HFF-Myc (cell line): ENCODE results near the gene ADGRD1.

Source experiments
- DNase-seq: peaks from one replicate; pipeline ENCODE4 v3.0.0-alpha.2; 2011; ENCODE audit warnings: low read depth; ENCODE audit errors: extremely low read depth
- H3K4me3 ChIP-seq: replicated peaks from 2 replicates; pipeline ENCODE4 v1.5.1; 2011; ENCODE audit warnings: low read depth, mild to moderate bottlenecking, control low read depth, low read length
- TF ChIP-seq, protein P1 (sequence below): IDR thresholded peaks from 2 replicates; pipeline ENCODE4 v1.5.1; 2012; ENCODE audit warnings: mild to moderate bottlenecking, low read depth, low read length, control low read depth; ENCODE audit errors: missing control alignments

The ADGRD1 gene

DNA sequence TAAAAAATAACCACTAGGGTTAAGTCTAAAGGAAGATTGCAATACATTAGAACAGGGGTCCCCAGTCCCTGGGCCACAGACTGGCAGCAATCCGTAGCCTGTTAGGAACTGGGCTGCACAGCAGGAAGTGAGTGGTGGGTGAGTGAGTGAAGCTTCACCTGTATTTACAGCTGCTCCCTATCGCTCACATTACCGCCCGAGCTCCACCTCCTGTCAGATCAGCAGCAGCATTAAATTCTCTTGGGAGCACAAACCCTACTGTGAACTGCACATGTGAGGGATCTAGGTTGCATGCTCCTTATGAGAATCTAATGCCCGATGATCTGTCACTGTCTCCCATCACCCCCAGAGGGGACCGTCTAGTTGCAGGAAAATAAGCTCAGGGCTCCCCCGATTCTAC is 15.5 kb downstream of the ADGRD1 start:
- H3K4me3 ChIP-seq: no peak overlapping the region
- DNase-seq: no peak
- TF ChIP-seq, protein P1, sequence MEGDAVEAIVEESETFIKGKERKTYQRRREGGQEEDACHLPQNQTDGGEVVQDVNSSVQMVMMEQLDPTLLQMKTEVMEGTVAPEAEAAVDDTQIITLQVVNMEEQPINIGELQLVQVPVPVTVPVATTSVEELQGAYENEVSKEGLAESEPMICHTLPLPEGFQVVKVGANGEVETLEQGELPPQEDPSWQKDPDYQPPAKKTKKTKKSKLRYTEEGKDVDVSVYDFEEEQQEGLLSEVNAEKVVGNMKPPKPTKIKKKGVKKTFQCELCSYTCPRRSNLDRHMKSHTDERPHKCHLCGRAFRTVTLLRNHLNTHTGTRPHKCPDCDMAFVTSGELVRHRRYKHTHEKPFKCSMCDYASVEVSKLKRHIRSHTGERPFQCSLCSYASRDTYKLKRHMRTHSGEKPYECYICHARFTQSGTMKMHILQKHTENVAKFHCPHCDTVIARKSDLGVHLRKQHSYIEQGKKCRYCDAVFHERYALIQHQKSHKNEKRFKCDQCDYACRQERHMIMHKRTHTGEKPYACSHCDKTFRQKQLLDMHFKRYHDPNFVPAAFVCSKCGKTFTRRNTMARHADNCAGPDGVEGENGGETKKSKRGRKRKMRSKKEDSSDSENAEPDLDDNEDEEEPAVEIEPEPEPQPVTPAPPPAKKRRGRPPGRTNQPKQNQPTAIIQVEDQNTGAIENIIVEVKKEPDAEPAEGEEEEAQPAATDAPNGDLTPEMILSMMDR: no peak

DNA sequence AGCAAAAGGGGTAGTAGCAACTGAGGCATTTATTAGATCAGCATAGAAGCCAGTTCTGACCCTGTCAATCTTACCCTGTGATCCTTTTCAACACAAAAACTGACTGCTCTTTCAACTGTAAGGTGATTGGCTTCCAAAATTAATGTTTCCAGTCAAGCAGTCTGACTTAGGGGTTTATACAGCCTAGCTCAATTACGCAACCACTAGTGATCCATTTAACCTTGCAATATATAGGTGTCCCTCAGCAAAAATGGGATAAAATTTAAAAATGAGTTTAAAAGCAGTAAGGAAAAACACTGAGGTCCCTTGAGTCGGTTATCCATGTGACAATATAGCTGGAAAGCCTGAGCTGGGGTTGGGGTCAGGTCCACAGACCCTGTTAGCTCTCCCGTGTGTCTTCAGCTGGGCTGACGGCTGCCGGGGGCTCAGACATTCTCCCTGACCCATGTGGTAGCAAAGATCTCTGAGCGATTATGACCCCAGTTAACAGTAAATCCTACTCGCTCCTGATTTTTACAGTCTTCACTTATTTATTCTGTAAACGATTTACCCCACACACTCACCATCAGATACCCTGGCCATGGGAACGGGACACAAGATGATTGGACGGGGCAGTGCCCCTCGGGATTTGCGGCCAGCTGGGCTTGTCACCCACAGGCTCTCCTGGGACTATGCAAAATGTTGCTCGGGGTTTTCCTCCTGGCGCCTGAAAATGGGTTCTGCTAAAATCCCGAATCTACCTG is 16.6 kb downstream of the ADGRD1 start:
- no peak overlapping the region for H3K4me3 ChIP-seq
- no peak for DNase-seq
- TF ChIP-seq, protein P1: no peak

DNA sequence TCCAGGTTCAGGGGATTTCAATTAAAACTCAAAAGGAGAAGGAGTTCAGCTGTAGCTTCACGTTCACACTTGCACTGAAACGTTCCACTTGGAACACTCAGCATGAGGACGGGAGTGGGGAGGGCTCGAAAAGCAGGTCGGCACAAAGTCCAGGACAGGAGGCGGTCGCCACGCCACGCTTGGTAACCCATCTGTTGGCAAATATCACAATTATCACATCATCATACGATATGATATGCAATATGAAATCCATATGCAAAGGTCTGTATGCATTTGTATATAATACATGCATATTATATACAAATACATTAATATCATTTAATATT is 17.2 kb downstream of the ADGRD1 start:
- TF ChIP-seq, protein P1: no peak
- H3K4me3 ChIP-seq: no peak overlapping the region
- DNase-seq: no peak

DNA sequence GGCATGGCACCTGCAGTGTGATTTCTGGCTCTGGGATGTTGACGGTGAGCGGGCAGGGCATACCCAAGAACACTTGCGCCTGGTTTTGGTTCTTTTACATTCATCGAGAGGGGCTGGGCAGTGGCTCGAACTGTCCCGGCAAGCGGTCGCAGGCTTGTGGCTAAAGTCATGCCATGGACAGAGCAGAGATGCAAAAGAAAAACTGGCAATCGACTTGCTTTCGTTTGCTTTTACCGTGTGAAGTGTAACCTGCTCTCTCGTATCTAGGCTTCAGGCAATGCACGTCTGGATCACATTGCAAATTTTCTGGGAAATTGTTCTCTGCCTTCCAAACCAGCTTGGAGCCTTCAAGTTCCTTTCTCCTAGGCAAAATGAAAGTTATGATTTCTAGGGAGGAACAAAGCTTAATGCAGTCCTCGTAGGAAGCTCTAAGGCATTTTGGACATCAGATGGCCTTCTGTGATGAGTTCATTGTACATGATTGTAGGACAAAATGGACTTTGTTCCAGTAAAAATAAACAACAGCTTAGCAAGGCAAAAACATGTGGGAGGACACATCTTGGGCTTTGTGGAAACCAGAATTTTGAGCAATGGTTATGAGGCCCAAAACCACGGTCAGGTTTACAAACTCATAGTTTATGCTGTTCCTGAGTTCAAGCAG is 18.3 kb downstream of the ADGRD1 start:
- no peak overlapping the region for H3K4me3 ChIP-seq
- no peak for DNase-seq
- TF ChIP-seq, protein P1: no peak

DNA sequence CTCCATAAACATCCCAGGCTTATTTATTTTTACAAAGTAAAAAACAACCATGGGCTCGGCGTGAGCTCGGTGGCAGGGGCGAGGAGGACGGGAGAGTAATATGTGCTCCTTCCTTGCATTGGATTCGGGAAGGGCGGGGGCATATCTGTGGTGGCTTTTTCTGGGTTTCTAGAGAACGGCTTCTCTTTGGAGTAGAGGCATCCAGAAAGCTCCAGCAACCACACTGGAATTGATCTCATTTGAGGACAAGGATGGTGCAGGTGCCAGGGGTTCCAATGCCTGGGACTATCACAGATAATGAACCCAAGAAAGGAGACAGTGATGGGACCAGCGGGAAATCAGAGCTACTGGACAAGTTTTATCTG is 18.9 kb downstream of the ADGRD1 start:
- H3K4me3 ChIP-seq: no peak overlapping the region
- TF ChIP-seq, protein P1: no peak
- DNase-seq: no peak

DNA sequence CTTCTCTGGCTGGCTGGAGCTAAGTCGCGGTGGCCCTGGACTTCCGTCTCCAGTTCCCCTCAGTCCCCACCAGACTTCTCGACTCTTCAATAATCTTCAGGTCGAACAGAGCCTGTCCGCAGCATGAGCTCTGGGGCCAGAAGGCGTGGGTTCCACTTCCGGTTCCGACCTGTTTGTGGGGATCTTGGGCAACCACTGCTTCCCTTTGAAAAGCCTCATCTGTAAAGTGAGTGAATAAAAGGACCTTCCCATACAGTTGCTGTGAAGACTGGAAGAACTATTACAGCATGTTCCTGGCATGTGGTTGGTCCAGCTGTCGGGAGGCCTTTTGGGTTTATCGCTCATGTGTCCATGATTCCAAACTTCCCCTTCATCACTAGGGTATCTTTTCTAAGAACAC is 19.4 kb downstream of the ADGRD1 start:
- TF ChIP-seq, protein P1: no peak
- no peak for DNase-seq
- no peak overlapping the region for H3K4me3 ChIP-seq

DNA sequence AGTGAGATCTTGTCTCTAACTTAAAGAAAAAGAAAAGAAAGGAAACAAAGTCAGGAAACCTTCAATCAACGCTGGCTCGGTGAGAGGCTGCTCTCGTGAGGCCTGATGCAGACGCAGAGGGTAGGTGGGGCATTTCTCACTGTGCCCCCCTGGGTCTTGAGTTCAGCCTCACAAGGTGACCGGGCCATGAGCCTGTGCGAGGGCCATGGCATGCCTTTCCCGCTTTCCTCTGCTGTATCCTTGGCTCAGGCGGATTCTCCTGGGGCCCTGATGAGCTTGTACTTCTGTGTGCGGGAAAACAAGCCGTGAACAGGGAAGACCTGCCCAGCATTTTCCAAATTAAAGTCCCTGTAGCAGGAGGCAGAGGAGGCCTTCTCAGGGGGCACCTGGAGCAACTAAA is 20.2 kb downstream of the ADGRD1 start:
- DNase-seq: no peak
- no peak overlapping the region for H3K4me3 ChIP-seq
- TF ChIP-seq, protein P1: no peak
